ENCODE measurements around the gene RNF113A. TPM values are rescaled to one million over a fixed set of nuclear protein-coding genes. Genes with fewer than 3 reads are reported as not detected.

The RNF113A gene
- 27.1 and 28.1 TPM in 2 replicates for total RNA-seq

- ChIA-PET POLR2A (interaction anchor here (0.6 to 3.6 kb wide), 14 partner anchors 10 to 690 kb away, joined by 3 to 41 read pairs (median 4); partner anchors contain the start of genes RPL39, SEPTIN6, SLC25A5 and SOWAHD), CTCF (interaction anchor here (1.3 kb wide), 1 partner anchor 113 kb away, joined by 3 read pairs; the partner anchor contains the start of gene SOWAHD)
- TF ChIP-seq, protein P1, sequence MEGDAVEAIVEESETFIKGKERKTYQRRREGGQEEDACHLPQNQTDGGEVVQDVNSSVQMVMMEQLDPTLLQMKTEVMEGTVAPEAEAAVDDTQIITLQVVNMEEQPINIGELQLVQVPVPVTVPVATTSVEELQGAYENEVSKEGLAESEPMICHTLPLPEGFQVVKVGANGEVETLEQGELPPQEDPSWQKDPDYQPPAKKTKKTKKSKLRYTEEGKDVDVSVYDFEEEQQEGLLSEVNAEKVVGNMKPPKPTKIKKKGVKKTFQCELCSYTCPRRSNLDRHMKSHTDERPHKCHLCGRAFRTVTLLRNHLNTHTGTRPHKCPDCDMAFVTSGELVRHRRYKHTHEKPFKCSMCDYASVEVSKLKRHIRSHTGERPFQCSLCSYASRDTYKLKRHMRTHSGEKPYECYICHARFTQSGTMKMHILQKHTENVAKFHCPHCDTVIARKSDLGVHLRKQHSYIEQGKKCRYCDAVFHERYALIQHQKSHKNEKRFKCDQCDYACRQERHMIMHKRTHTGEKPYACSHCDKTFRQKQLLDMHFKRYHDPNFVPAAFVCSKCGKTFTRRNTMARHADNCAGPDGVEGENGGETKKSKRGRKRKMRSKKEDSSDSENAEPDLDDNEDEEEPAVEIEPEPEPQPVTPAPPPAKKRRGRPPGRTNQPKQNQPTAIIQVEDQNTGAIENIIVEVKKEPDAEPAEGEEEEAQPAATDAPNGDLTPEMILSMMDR (IDR thresholded peaks at IDR 0.05) = no peak
- Mint-ChIP-seq H3K4me3 (peak within 1 kb of the TSS; percentile 96), H3K9me3 (no peaks in the 10 kb centered on the region), H3K4me1 (peaks cover 23% of the 10 kb centered on the region), H3K27ac (peak within 1 kb of the TSS; percentile 98), H3K27me3 (no peaks in the 10 kb centered on the region), H3K36me3 (ENCODE audit: low read depth) (peaks cover 16% of the 10 kb centered on the region)
- peak; percentile 75 for DNase-seq
- ATAC-seq (ENCODE audit: low read depth) = peak; percentile 92
- intact Hi-C loops (cut with micrococcal nuclease) = loop anchor here (1.0 to 10.0 kb wide), 9 partner anchors 18 to 477 kb away; partner anchors contain the start of genes NKAP, NKRF, RPL39 and SLC25A43
These were observed at the start of gene RNF113A, which contains the start of gene NDUFA1 for GRCh38 chrX:119871599-119872395. TSS of gene RNF113A (minus strand) at chrX:119871733. CDS start at chrX:119871613, 120 bp downstream. TSS of gene NDUFA1 (plus strand) at chrX:119871832. CDS start at chrX:119871912, 80 bp downstream.

- ATAC-seq (ENCODE audit: low read depth) (no peak), DNase-seq (no peak)
- Mint-ChIP-seq H3K4me3 (no peak overlapping the region), H3K36me3 (ENCODE audit: low read depth) (peaks cover 10% of the 10 kb centered on the region), H3K9me3 (no peaks in the 10 kb centered on the region), H3K4me1 (no peaks in the 10 kb centered on the region), H3K27ac (no peak overlapping the region), H3K27me3 (no peaks in the 10 kb centered on the region)
- TF ChIP-seq, protein P1 (IDR thresholded peaks at IDR 0.05) = no peak
- intact Hi-C loops (cut with micrococcal nuclease) = no loop called here
- ChIA-PET POLR2A (no interaction called here), CTCF (no interaction called here)
These were observed 48.5 kb upstream of the RNF113A start for GRCh38 chrX:119919835-119920585.

DNA sequence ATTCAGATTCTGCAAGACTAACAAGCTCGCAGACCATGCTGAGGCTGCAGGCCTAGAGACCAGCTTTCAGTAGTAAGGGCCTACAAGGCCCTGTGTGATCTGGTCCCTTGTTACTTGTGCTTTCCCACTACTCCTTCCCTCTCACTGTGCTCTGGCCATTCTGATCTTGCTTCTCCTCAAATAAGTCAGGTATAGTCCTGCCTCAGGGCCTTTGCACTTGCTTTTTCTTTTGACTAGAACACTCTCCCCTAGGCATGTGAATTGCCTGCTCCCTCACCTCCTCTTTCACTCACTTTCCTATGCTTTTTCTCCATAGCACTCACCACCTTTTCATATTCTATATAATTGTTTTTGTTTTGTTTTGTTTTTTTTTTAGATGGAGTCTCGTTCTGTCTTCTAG, 46.3 kb upstream of the RNF113A start:
- Mint-ChIP-seq H3K27ac (no peak overlapping the region), H3K36me3 (ENCODE audit: low read depth) (no peaks in the 10 kb centered on the region), H3K4me3 (no peak overlapping the region), H3K4me1 (no peaks in the 10 kb centered on the region), H3K27me3 (no peaks in the 10 kb centered on the region), H3K9me3 (no peaks in the 10 kb centered on the region)
- POLR2A ChIA-PET = no interaction called here
- intact Hi-C loops (cut with micrococcal nuclease) = no loop called here
- no peak for DNase-seq
- CTCF ChIA-PET = no interaction called here
- no peak for ATAC-seq (ENCODE audit: low read depth)
- TF ChIP-seq, protein P1 (IDR thresholded peaks at IDR 0.05) = no peak

DNA sequence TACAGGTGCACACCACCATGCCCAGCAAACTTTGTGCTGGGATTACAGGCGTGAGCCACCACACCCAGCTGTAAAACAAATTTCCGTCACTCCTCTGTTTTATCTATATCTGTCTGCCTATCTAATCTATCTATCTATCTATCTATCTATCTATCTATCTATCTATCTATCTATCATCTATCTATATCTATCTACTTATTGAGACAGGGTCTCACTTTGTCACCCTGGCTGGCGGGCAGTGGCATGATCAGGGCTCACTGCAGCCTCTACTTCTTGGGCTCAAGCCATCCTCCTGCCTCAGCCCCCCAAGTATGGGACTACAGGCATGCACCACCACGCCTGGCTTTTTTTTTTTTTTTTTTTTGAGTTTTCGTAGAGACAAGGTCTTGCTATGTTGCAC, 44.8 kb upstream of the RNF113A start:
- no peaks in the 10 kb centered on the region for H3K4me1 Mint-ChIP-seq
- H3K9me3 Mint-ChIP-seq = no peaks in the 10 kb centered on the region
- TF ChIP-seq, protein P1 (IDR thresholded peaks at IDR 0.05) = no peak
- ATAC-seq (ENCODE audit: low read depth) = no peak
- H3K4me3 Mint-ChIP-seq = no peak overlapping the region
- POLR2A ChIA-PET = no interaction called here
- H3K27ac Mint-ChIP-seq = no peak overlapping the region
- intact Hi-C loops (cut with micrococcal nuclease) = no loop called here
- H3K27me3 Mint-ChIP-seq = no peaks in the 10 kb centered on the region
- no peaks in the 10 kb centered on the region for H3K36me3 Mint-ChIP-seq (ENCODE audit: low read depth)
- CTCF ChIA-PET = no interaction called here
- DNase-seq = no peak

- Mint-ChIP-seq H3K4me1 (no peaks in the 10 kb centered on the region), H3K4me3 (no peak overlapping the region), H3K27ac (no peak overlapping the region), H3K9me3 (no peaks in the 10 kb centered on the region), H3K36me3 (ENCODE audit: low read depth) (no peaks in the 10 kb centered on the region), H3K27me3 (no peaks in the 10 kb centered on the region)
- ChIA-PET POLR2A (no interaction called here), CTCF (no interaction called here)
- TF ChIP-seq, protein P1 (IDR thresholded peaks at IDR 0.05) = no peak
- intact Hi-C loops (cut with micrococcal nuclease) = no loop called here
- no peak for DNase-seq
- ATAC-seq (ENCODE audit: low read depth) = no peak
These were observed 29.4 kb upstream of the RNF113A start for GRCh38 chrX:119900976-119901375.
